ENCODE measurements around the gene NKX2-8.

GRCh38 chr14:36553656-36554260, 28.7 kb downstream of the NKX2-8 start:
- TF ChIP-seq GATA2 (IDR thresholded peaks at IDR 0.05; ENCODE audit: low read depth, low read length) = no peak
- TF ChIP-seq GATA3 (IDR thresholded peaks at IDR 0.05; ENCODE audit: low read depth, low read length) = no peak

Measured in SH-SY5Y (cell line).